HG03378 (cell line): ENCODE results near the gene CDK5.

ENCODE experiments used
- ATAC-seq: cut with Tn5 transposase; IDR thresholded peaks from one replicate; pipeline ENCODE4 v1.9.1; 2021; ENCODE audit warnings: mild to moderate bottlenecking, moderate library complexity; ENCODE audit not compliant: unreplicated experiment

The CDK5 gene

DNA sequence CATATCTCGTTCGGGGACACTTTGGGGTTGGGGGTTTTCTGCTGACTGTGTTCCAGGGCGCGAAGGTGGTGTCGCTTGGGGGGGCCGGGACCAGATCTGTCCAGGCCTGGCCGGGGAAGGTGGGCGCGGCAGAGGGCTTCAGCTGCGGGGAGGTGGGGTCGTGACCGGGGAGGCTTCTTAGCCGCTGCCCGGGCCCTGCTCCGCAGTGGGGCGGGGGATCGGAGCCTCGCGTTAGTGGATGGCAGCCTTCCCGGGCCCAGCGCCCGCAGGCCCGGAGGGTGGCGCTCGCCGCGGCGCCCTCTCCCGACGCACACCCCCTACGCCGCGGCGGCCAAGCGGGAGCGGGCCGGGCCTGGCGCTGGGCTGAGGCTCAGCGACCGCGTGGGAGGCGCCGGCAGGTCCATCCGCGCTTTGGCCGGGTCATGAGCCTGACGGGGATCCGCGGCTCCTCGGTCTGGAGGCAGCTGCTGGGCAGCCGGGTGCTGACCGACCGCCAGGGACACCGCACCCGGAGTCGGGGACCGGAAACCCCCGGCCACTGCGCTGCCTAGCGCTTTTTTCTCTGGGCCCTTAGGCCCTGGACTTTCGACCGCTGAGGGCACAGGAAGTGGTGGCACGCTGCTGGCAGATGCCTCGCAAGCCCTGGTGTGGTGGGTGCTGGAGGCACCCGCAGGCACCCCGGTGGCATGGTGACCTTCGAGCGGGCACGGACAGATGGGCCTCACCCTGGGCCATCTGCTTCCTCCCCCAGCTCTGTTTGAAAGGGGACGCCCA lies 29.7 kb upstream of the CDK5 start:
- ATAC-seq: no peak

DNA sequence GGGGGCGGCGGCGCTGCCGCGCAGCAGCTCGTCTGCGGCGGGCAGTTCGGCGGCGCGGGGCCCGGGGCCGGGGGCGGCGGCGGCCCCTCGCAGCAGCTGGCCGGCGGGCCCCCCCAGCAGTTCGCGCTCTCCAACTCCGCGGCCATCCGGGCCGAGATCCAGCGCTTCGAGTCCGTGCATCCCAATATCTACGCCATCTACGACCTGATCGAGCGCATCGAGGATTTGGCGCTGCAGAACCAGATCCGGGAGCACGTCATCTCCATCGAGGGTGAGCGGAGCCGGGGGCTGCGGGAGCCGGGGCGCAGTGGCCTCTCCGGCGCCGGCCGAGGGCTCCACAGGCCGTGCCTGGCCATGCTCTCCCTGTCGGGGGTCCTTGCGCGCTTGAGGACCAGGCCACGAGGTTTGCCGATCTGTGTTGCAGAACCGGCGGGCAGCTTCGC lies 29.1 kb upstream of the CDK5 start:
- ATAC-seq: no peak

DNA sequence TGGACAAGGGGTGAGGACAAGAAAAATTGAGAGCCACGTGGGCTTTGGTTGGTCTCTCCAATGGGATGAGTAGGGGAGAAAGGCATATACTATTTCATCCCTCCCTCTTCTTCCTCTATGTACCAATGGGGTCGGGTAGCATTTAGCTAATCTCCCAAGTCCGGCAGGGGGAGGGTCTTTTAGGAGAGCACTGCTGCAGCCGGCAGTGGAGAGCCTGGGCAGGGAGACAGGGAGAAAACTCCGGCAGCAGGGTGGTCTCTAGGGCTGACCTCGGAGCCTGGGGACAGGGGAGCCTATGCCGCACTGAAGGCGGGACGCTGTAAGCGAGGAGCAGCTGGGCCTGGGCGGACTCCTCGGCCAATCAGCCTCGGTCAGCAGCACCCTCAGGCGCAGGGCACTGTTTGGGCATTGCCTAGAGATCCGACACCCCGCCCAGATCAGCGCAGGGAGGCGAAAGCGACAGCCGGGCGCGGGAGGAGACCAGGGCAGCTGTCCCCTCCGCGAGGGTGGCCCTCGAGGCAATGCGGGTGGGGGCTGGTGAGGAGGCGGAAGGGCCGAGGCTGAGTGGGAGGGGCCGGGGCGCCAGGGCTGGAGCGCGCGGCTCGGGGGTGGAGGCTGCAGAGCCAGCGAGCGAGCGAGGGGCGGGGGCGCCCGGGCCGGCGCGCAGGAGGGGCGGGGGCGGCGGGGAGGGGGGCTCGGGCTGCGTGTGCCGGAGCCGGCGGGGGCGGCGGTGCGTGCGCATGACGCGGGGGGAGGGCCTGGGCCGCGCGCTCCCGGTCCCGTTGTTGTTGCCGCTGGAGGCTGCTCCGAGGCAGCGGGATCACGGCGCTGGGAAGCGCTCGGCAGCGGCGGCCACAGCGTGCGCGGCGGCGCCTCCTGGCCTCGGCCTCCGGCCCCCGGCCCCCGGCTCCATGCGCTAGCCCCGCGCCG lies 28.3 kb upstream of the CDK5 start, which contains the start of gene AGAP3:
Gene AGAP3 (plus strand): TSS at position 785 of the 930 bp plus-strand sequence. CDS start 267 bp downstream, outside the sequence.
- ATAC-seq: no peak

DNA sequence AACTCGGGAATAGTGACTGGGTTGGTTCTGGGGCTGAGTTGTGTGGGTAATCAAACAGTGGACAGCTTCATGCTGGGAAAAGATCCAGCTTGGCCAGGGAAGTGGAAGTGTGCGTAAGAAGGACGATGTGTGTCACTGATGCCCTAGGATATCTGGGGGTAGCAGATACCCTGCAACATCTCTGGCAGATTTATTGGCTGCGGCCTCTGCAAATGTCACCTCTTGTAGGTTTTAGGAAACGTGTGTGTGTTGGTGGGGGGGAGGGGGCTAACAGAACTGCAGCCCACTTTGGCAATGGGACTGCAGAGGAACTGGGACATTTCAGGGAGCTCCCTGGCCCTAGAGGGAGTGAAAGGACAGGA lies 27.6 kb upstream of the CDK5 start:
- no peak for ATAC-seq

DNA sequence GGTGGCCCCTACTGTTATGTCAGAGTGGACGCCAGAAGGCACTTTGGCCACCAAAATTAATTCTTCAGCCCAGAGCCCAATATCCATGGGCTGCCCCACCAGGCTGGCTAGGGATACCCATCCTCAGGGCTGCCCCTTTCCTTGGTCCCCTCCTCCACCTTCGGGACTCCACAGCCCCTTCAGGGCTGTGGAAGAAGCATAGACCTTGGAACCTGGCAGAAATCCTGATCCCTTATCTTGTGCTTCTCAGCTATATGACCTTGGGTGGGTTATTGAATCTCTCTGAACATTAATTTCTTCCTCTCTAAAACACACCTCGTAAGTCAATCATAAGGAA lies 26.1 kb upstream of the CDK5 start:
- no peak for ATAC-seq

DNA sequence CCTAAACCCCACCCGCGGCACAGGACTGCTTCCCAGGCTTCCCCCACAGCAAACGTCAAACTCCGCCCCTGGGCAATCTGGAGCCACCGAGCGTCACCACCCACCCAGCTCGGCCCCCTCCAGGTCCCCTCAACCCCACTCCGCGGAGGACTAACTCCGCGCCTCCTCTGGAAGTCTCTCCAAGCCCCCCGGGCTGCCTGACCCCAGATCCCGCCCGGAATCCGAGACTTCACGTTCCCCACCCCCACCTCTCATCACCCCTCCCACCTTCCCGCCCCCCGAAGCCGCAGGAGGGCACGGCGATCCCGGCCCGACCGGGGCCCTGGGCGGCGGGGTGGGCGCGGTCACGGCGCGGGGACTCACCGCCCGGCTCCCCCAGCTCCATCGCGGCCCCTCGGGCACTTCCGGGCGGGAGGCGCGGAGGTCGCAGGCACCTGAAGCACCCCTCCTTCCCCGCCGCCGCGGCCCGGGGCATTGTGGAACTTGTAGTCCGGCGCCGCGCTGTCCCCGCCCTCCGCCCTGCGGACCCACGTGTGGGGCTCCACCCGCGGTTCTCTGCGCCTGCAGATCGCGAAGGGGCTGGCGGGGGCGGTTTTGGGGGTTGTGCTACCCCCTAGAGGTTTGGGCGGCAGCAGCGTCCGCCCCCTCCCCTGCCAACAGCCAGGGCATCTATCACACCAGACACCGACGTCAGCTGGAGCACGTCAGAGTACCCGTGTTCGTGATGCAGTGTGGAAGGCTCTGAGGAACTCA lies 25.6 kb upstream of the CDK5 start, which contains the start of gene TMUB1:
Gene TMUB1 (minus strand): TSS at position 423 of the 753 bp plus-strand sequence. CDS start 930 bp downstream, outside the sequence.
- ATAC-seq: peak; percentile 39

DNA sequence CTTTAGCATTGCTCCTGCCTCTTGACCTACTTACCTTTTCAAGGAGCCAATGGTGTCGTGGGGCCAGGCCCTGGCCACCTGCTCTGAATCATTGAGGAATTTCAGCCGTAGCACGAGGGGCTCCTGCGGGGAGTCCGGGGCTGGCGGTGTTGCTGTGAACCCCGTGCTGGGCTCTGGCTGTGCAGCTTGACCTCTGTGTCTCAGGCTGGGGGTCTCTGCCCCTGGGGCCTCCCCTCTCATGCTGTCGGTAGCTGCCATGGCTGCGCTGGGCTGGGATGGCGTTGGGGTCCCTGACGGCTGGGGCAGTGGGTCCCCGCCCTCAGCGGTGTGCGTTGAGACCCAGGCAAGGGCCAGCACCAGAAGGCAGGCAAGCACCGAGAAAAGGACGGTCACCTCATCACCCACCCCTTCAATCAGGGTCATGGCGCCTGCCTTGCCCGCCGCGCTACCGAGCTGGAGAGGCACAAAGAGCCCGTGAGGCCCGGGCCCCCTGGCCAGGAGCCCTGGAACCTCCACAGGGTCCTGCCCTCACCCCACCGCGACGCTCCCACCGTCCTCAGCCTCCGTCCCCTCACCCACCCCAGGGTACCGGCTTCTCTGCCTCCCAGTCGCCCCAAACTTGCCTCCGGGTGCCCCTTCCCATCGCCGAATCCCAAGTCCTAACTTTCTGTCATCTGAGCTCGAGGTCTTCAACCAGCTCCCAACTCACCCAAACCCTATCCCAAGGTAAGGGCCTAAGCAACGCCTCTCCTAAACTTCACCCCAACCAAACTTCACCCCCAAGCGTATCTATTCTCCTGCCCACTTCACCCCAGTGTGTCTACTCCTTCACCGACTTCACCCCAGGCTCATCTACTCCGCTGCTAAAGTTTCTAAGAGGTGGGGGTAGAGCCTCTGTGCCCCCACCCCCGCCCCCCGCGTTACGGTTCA lies 24.7 kb upstream of the CDK5 start:
- ATAC-seq: no peak

DNA sequence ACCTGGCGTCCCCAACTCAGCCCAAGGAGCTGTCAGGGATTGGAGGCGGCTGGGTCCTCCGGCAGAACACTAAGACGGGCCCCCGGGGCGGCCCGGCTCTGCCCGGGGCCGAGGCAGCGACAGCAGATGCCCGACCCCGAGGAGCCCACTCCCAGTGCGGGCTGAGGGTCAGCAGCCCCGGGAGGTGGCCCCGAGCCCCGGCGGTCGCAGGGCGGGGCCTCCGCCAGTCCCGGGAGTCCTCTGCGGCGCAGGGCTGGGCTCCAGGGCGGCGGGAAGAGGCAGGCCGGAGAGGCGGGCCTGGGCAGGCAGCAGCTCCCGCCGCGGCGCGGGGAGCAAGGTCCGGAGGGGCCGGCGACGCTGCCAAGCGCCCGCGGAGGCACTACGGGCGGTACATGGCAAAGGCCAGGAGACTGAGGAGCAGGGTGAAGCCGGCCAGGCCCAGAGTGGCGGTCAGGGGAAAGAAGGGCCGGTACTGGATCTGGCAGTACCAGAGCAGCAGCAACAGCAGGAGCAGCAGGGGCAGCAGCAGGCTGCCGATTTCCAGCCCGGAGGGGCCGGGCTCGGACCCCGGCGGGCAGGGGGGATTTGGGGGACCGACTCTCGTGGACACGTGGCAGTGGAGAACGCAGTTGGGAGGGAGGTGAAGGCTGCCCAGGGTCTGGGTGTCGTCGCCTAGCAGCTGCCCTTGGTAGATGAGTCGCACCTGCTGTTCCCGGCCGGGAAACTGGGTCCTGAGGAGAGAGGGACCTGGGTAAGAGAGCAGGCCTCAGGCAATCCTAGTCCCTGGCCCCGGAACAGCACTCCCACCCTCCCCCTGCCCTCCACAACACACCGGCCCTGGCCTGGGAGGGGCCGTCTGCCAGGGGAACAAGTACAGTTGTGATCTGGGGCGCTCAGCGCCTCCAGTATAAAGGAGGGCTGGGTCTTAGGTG lies 23.7 kb upstream of the CDK5 start:
- ATAC-seq: no peak

DNA sequence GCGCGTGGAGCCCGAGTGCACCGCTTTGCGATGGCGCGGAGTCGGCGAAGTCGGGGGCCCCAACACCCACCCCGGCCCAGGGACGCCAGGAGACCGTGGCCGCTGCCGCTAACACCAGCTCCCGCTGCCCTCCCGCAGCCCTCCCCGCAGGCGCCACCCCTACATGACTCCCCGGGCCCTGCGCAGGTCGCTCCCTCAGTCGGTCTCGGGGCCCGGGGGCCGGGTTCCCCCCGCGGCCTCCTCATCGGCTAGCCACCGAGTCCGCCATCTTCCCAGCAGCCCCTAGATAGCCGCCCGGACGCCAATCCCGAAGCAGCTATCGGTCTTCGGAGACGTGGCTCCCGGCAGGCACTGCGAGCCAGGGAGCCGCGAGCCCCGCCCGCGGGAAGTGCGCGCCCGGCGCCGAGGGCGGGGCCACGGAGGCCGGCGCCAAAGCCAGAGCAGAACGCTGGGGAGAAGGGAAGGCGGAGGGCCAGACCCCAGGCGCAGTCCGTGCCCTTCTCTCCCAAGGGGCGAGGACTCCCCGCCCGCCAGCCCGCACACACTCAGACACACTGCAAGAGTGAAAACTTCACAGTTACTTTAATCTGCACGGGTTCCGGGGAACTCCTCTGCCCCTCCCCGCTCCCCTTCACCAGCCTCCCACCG lies 22.9 kb upstream of the CDK5 start, which contains the start of gene FASTK:
Gene FASTK (minus strand): TSS at position 288 of the 648 bp plus-strand sequence. CDS start 43 bp downstream, at position 245.
- ATAC-seq: peak; percentile 63

DNA sequence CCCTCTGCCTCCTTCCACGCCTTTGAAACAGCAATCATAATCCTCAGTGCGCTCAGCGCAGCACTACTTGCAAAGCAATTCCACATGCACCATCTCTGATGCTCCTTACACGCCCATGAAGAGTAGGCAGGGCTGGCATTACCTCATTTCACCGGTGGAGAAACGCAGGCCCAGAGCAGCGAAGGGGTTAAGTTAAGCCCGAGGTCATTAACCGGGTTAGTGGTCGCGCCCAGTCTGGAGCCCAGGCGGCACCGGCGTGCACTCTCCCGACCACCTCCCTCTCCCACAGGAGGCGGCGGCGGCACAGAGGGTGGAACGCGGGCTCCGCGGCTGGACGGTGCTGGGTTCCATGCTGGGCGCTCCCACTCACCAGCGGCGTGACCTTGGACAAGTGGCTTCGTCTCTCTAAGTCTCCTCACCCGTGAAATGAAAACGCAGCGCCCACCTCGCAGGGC lies 22.4 kb upstream of the CDK5 start:
- ATAC-seq: no peak

DNA sequence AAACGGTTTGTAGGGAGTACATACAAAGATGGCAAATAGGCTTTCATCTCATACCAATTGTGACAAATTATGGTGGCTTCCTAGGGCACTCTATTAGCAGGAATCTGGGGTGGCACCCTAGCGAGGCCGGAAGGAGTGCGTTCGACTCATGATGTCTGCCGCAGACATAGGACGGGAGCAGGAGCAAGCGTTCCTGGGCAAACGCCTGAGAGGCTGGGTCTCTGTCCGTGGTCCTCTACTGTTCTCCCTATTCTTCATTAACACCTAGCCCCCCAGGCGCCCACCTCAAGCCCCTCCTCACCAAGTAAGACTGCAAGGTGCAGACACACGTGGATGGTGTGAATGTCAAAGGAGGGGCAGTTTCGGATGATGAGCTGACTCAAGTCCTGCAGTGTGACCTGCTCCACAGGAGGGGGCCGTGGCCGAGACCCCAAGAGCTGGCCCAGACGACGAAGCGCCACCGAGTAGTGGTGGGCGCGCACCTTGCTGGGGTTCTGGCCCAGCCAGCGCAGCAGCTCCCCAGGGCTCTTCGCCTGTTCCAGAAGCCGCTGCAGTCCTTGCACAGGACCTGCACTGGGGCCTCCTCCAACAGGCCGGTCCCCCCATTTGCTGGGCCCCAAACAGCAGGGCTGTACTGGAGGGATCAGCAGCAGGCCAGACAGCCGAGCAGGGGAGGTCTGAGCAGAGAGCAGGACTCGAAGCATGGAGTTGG lies 21.7 kb upstream of the CDK5 start:
- ATAC-seq: no peak

DNA sequence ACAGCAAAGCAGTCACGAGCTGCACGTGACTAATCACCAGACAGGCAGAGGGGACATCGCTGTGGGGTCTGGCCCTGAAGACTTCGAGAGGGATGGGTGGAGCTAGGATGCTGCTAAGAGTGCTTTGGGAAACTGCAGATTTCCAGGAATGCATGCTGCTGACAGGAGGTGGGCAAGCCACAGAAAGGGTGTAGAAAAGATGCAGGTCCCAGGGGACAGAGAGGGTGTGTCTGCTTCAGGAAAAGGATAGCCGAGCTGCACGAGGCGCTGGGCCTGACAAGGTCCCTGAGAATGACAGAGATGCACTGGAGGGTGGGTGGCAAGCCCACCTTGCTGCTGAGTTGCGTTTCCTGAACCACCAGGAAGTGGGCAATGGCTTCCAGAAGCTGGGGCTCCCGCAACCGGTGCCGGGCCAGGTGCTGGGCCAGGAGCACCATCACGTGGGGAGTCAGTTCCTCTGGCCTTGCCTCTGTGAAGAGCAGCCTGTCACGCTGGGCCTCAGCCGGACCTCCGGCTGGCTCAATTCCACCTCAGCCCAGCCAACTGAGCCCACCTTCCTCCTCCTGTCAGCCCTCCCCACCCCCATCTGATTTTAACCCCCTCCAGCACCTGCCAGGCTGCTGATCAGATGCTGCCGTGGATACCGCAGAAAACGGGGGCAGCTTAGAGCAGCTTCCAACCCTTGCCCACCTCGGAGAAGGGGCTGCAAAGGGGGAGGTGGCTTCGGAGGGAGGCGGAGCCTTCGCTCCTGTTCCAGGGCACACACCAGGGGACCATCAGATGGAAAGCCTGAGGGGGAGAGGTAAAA lies 20.7 kb upstream of the CDK5 start:
- ATAC-seq: no peak

DNA sequence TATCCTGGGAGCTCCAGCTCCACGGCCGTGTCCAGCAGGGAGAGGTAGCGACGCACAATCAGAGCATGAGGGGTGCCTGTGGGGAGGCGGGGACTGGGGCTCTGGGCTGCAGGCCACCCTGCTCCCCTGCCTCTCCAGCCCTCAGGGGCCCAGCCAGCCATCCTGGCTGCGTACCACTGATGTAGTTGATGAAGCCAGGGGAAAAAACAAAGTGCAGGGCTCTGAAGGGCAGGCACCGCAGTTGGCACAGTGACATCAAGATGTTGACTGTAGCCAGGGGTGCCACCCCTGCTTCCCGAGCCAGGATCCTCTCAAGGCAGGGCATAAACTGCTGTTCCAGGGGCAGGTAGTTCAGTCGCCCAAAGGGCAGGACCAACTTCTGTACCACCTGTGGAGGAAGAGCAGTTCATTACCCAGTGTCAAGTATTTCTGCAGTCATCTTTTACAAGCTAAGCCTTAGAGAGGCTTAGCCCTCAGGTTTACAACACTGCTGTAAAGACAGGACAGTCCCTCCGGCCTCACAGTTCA lies 20.1 kb upstream of the CDK5 start:
- no peak for ATAC-seq

DNA sequence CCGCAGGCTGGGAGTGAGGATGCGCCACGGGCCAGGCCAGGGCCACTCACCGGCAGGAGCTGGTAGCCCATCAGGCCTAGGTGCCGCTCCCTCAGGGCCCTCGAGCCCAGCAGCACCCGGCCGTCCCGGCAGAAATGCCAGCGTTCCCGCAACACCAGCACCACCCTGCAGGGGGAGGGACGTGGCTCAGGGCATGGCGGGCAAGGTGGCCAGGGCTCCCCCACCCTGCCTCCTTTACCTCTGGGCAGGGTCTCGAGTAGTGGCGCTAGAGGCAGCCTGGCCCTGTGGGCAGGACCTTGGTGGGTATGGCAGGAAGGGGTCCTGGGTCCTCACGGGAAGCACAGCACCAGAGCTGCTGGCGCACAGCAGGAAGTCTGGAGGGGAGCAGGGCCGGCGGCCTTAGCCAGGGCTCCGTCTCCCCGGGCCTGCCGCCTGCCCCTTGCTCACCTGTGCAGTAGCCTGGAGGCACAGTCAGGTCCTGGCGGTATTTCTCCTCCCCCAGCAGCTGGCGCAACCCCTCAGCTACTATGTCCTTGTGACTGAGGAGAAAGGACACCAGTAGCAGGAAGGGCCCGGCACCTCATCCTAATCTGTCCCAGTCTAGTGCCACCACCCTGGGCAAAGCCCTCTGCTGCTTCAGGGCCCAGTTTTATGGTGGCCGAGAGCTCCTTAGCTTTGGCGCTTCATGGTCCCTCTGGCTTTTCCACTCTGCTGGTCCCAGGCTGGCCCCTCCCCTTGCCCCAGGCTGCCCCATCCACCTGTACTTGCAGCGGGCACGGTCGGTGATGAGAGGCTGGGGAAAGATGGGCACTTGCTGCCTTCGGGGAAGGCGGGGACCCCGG lies 19.4 kb upstream of the CDK5 start:
- no peak for ATAC-seq

DNA sequence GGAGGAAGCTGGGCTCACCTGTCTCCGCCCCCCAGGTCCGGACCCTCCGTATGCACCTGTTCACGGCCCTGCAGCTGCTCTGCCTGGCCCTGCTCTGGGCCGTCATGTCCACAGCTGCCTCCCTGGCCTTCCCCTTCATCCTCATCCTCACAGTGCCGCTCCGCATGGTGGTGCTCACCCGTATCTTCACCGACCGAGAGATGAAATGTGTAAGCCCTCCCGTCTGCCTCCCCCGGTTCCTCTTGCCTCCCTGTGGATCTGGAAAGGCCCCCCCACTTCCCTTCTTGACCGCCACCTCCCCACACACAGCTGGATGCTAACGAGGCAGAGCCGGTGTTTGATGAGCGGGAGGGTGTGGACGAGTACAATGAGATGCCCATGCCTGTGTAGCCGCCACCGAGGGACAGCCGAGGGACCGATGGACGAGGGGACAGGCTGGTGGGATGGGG lies 18.3 kb upstream of the CDK5 start:
- ATAC-seq: no peak

DNA sequence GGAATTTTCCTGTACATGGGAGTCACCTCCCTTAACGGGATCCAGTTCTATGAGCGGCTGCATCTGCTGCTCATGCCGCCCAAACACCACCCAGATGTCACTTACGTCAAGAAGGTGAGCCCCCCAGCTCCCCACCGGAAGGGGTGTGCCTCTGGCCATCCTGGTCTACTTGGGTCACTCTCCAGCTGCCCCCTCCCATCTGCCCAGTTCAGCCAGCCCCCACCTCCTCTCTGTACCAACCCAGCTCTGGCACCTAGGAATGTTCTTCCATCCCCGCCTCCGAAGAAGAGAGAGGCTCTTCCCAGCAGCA lies 17.9 kb upstream of the CDK5 start:
- ATAC-seq: no peak
